Measurements from ENCODE around the gene GPR183. TPM values are rescaled to one million over a fixed set of nuclear protein-coding genes. Genes with fewer than 3 reads are reported as not detected.

Gene GPR183
- total RNA-seq, result 10 to 100 TPM; 11.9 to 32.1 (median 22.3) TPM

GRCh38 chr13:99307247-99307646 is at the start of gene GPR183:
GPR183 (minus strand) TSS chr13:99307399; CDS start chr13:99296145, 11,254 bp downstream.
- TF ChIP-seq EP300 (IDR thresholded peaks at IDR 0.05) (no peak), CTCF (IDR thresholded peaks at IDR 0.05) (no peak), POLR2AphosphoS5 (IDR thresholded peaks at IDR 0.05) (peak; percentile 67 to 83), POLR2A (IDR thresholded peaks at IDR 0.05; ENCODE audit: low read depth) (peak; percentile 29)
- Histone ChIP-seq H3K27ac (replicated peaks in 1 of 4) (peak within 1 kb of the TSS; percentile 59 to 76 (median 70)), H3K27me3 (no peaks in the 10 kb centered on the region), H3K36me3 (no peaks in the 10 kb centered on the region), H3K9me3 (no peaks in the 10 kb centered on the region), H3K4me3 (peak within 1 kb of the TSS; percentile 35 to 54 (median 52)), H3K4me1 (peaks cover 6 to 77% (median 75%) of the 10 kb centered on the region in 4 donors)
- WGBS, result 19% methylated on average over 4 of the region's 4 CpGs
- no peak for DNase-seq (ENCODE audit: extremely low spot score)
- intact Hi-C loops (cut with DNase I), result no loop called here

DNA sequence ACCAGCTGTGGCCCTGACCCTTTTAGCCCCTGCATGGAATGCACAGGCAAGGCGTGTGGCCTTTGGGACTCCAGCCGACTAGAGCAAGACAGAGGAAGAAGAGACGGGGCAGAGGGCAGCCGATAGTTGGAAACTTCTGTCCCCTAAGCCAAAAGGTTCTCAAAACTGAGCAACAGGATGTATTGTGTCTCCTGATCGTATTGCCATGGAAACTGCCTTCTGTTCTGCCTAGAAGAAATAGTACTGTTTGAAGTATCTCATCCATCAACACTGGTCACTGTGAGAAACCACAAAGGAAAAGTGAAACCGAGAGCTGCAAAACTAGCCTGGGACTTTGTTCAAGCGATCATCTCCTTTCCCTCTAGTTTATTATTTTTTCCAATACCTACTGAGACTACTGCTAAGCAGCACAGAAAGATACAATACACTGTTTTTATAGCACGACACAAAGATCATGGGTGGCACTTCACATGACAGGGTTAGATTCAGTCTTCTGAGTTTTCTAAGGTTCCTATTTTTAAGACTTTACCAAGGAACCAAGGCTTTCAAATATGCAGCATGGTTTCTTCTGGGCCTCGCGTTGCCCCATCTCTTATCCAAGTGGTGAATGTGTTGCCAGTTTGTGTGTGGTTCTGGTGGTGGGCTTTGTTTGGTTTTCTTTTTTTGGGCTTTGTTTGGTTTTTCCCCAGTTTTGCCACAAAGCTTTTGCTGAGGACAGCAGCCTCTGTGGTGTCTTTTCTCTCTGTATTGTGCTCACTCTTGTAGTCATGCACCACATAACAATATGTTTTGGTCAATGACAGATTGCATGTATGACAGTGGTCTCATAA is 49.3 kb upstream of the GPR183 start:
- intact Hi-C loops (cut with DNase I), result no loop called here
- 30% methylated on average over 10 of the region's 10 CpGs for WGBS
- no peak for TF ChIP-seq CTCF (IDR thresholded peaks at IDR 0.05)
- TF ChIP-seq EP300 (IDR thresholded peaks at IDR 0.05), result no peak
- TF ChIP-seq POLR2AphosphoS5 (IDR thresholded peaks at IDR 0.05), result peak; percentile 5 to 14
- Histone ChIP-seq H3K36me3 (peaks cover 4 to 44% (median 15%) of the 10 kb centered on the region in 4 donors), H3K27me3 (no peaks in the 10 kb centered on the region), H3K9me3 (no peaks in the 10 kb centered on the region), H3K27ac (replicated peaks in 1 of 4) (peak overlapping the region; percentile 58 to 67 (median 64)), H3K4me1 (peaks cover 15 to 38% (median 29%) of the 10 kb centered on the region in 4 donors), H3K4me3 (peak overlapping the region; percentile 26 to 46 (median 35))
- no peak for DNase-seq (ENCODE audit: extremely low spot score)

- peaks cover 4 to 44% (median 15%) of the 10 kb centered on the region in 4 donors for H3K36me3 ChIP-seq
- H3K27me3 ChIP-seq, result no peaks in the 10 kb centered on the region
- intact Hi-C loops (cut with DNase I), result no loop called here
- WGBS, result 8% methylated on average over 1 of the region's 1 CpG
- H3K9me3 ChIP-seq, result no peaks in the 10 kb centered on the region
- peak overlapping the region; percentile 26 to 46 (median 35) for H3K4me3 ChIP-seq
- TF ChIP-seq CTCF (IDR thresholded peaks at IDR 0.05) (no peak), POLR2AphosphoS5 (IDR thresholded peaks at IDR 0.05) (no peak), POLR2A (IDR thresholded peaks at IDR 0.05; ENCODE audit: low read depth) (no peak)
- DNase-seq (ENCODE audit: extremely low spot score), result peak; percentile 91
- H3K27ac ChIP-seq (replicated peaks in 1 of 4), result peak overlapping the region; percentile 58 to 67 (median 64)
- peaks cover 15 to 38% (median 29%) of the 10 kb centered on the region in 4 donors for H3K4me1 ChIP-seq
Measured at GRCh38 chr13:99356012-99356261, 48.7 kb upstream of the GPR183 start.

GRCh38 chr13:99355267-99356011 is 48.2 kb upstream of the GPR183 start:
- peaks cover 4 to 47% (median 15%) of the 10 kb centered on the region in 4 donors for H3K36me3 ChIP-seq
- TF ChIP-seq POLR2A (IDR thresholded peaks at IDR 0.05; ENCODE audit: low read depth), result no peak

DNA sequence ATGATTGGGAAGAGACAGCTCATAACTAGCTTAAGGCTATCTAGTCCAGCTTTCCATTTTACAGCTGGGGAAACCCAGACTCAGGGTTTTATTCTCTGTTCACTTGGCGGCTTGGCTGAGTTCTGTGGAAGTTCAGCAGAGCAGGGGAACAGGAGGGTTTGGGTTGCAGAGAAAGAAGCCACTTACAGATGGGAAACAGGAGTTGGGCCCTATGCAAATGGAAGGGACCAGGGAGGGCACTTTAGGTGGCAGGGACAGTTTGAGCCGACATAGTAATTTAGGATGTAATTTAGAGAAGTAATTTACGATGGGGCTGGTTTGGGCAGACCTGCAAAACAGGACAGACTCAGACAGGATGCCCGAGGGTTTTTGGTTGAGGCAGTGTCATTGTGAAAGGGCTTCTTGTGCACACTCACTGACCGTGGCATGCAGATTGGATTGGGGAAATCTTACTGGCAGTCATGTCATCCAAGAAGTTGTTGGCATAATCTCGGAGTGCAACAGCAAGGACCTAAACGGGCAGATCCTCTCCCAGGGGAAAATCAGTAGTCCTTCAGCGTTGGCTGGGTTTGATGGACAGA is 47.3 kb upstream of the GPR183 start:
- intact Hi-C loops (cut with DNase I), result no loop called here
- Histone ChIP-seq H3K27me3 (no peaks in the 10 kb centered on the region), H3K27ac (replicated peaks in 1 of 4) (peak overlapping the region in 2 of 4 donors; percentile 63 to 67), H3K4me3 (no peak overlapping the region), H3K36me3 (peaks cover 4 to 45% (median 20%) of the 10 kb centered on the region in 4 donors), H3K9me3 (no peaks in the 10 kb centered on the region), H3K4me1 (peaks cover 15 to 38% (median 29%) of the 10 kb centered on the region in 4 donors)
- TF ChIP-seq POLR2A (IDR thresholded peaks at IDR 0.05; ENCODE audit: low read depth) (no peak), EP300 (IDR thresholded peaks at IDR 0.05) (no peak), POLR2AphosphoS5 (IDR thresholded peaks at IDR 0.05) (no peak), CTCF (IDR thresholded peaks at IDR 0.05) (no peak)
- WGBS, result 74% methylated on average over 8 of the region's 8 CpGs
- DNase-seq (ENCODE audit: extremely low spot score), result peak; percentile 86

More at GRCh38 chr13:99355267-99356011, 48.2 kb upstream of the GPR183 start:
- intact Hi-C loops (cut with DNase I), result no loop called here
- Histone ChIP-seq H3K27me3 (no peaks in the 10 kb centered on the region), H3K9me3 (no peaks in the 10 kb centered on the region), H3K27ac (replicated peaks in 1 of 4) (peak overlapping the region; percentile 58 to 67 (median 64)), H3K4me3 (no peak overlapping the region), H3K4me1 (peaks cover 15 to 38% (median 29%) of the 10 kb centered on the region in 4 donors)
- peak; percentile 62 for DNase-seq (ENCODE audit: extremely low spot score)
- WGBS, result 86% methylated on average over 10 of the region's 18 CpGs
